Naive thymus-derived CD4-positive, alpha-beta T cell (primary cell): ENCODE data around the gene PNN. TPM values are rescaled to one million over a fixed set of nuclear protein-coding genes. Genes with fewer than 3 reads are reported as not detected.
"Not testable (repeated sequence)": the region's sequence is repeated elsewhere in the genome, so short reads cannot be mapped to it uniquely, and the experiment has no call there.

ENCODE experiments used
- ATAC-seq: fragments of 150-1000 bp; cut with Tn5 transposase; 2 replicates; pipeline ENCODE4 v1.10.0; 2021; ENCODE audit warnings: mild to moderate bottlenecking, moderate library complexity
- CTCF ChIA-PET: fragments of 350-600 bp; sonication (Branson Sonifier 250); formaldehyde crosslinking; loops from one replicate; lab custom pipeline; 2021; ENCODE audit warnings: antibody characterized with exemption; lab: Charles Lee
- POLR2A ChIA-PET: fragments of 350-600 bp; sonication (Branson Sonifier 250); formaldehyde crosslinking; loops from one replicate; lab custom pipeline; 2021; ENCODE audit warnings: antibody characterized with exemption, inconsistent platforms; lab: Charles Lee
- DNase-seq, 9 donors: peaks; one replicate each; pipeline versions ENCODE4 v3.0.0 to v3.0.0-alpha.2; 2020 to 2022; ENCODE audit warnings: mixed read lengths in 1 of 9
- H3K27ac ChIP-seq: one replicate; pipeline ENCODE4 v1.7.0; 2013; ENCODE audit warnings: mild to moderate bottlenecking, low read depth, low read length, moderate library complexity
- H3K27me3 ChIP-seq, 2 donors: one replicate each; pipeline ENCODE4 v1.7.0; 2013; ENCODE audit warnings: low read length in 2 of 2, mild to moderate bottlenecking in 2 of 2, moderate library complexity in 2 of 2; ENCODE audit not compliant: control insufficient read depth in 2 of 2, insufficient read depth in 2 of 2
- H3K36me3 ChIP-seq, 3 experiments: 1 replicate in 2 of 3; 2 replicates in 1 of 3; pipeline ENCODE4 v1.7.0; 2013; ENCODE audit warnings: low read length in 3 of 3, mild to moderate bottlenecking in 3 of 3, moderate library complexity in 1 of 3; ENCODE audit not compliant: insufficient read depth in 3 of 3, control insufficient read depth in 2 of 3
- H3K4me1 ChIP-seq, 2 donors: one replicate each; pipeline ENCODE4 v1.7.0; 2013; ENCODE audit warnings: low read length in 2 of 2, mild to moderate bottlenecking in 2 of 2, moderate library complexity in 1 of 2; ENCODE audit not compliant: control insufficient read depth in 2 of 2, insufficient read depth in 2 of 2
- H3K4me3 ChIP-seq: 2 replicates; pipeline ENCODE4 v1.7.0; 2013; ENCODE audit warnings: mild to moderate bottlenecking, low read length
- H3K9me3 ChIP-seq, 3 experiments: 1 replicate in 2 of 3; 2 replicates in 1 of 3; pipeline ENCODE4 v1.7.0; 2013; ENCODE audit warnings: low read length in 3 of 3; ENCODE audit not compliant: control insufficient read depth in 2 of 3
- H3K27ac Mint-ChIP-seq, 9 donors: one replicate each; pipeline ENCODE4 v1.8.0; 2020 to 2022; ENCODE audit warnings: mixed read lengths in 9 of 9, mild to moderate bottlenecking in 8 of 9, moderate library complexity in 5 of 9, inconsistent platforms in 2 of 9
- H3K27me3 Mint-ChIP-seq, 5 donors: one replicate each; pipeline ENCODE4 v1.8.0; 2021 to 2022; ENCODE audit warnings: mixed read lengths in 5 of 5, mild to moderate bottlenecking in 1 of 5
- H3K36me3 Mint-ChIP-seq, 5 donors: one replicate each; pipeline ENCODE4 v1.8.0; 2020 to 2022; ENCODE audit warnings: mixed read lengths in 5 of 5, mild to moderate bottlenecking in 3 of 5, inconsistent platforms in 1 of 5
- H3K4me1 Mint-ChIP-seq, 7 donors: one replicate each; pipeline ENCODE4 v1.8.0; 2020 to 2022; ENCODE audit warnings: mixed read lengths in 7 of 7, mild to moderate bottlenecking in 3 of 7, inconsistent platforms in 1 of 7
- H3K4me3 Mint-ChIP-seq, 10 donors: one replicate each; pipeline ENCODE4 v1.8.0; 2020 to 2022; ENCODE audit warnings: mild to moderate bottlenecking in 10 of 10, mixed read lengths in 10 of 10, moderate library complexity in 6 of 10, inconsistent platforms in 2 of 10
- H3K9me3 Mint-ChIP-seq, 11 donors: one replicate each; pipeline ENCODE4 v1.8.0; 2020 to 2022; ENCODE audit warnings: mixed read lengths in 11 of 11, mild to moderate bottlenecking in 4 of 11, inconsistent platforms in 1 of 11, moderate library complexity in 1 of 11
- intact Hi-C, 2 donors: fragments of 100-400 bp; cut with micrococcal nuclease; formaldehyde crosslinking; loops; one replicate each; pipeline ENCODE4 v1.15.1; 2023
- polyA plus RNA-seq, 2 donors: library from polyadenylated mRNA; unstranded; fragments of 300-500 nt; fragmentation: Illumina TruSeq; gene quantifications; one replicate each; pipeline ENCODE4 v1.2.3, GENCODE V29; 2021
- total RNA-seq, 6 experiments: library from RNA in 5 of 6; stranded (reverse) in 5 of 6; gene quantifications; 1 replicate in 5 of 6; 2 replicates in 1 of 6; pipeline ENCODE4 v1.2.3 and lab custom pipeline; 2021 to 2026

Gene PNN
- total and polyA plus RNA-seq, 7 experiments from 2014 or later: 25.2 to 120 (median 96.4) TPM

GRCh38 chr14:39230416-39231035 is 55.5 kb downstream of the PNN start:
- peaks cover 19 to 40% of the 10 kb centered on the region in 2 donors for H3K4me1 ChIP-seq
- H3K36me3 ChIP-seq: no peaks in the 10 kb centered on the region
- ATAC-seq (no peak), DNase-seq (no peak)
- H3K4me3 ChIP-seq: no peak overlapping the region
- no peaks in the 10 kb centered on the region for H3K9me3 ChIP-seq
- no peak overlapping the region for H3K27ac ChIP-seq
- H3K4me1 Mint-ChIP-seq: peaks cover 20 to 53% (median 36%) of the 10 kb centered on the region in 7 donors
- intact Hi-C loops: loop anchor here (1.0 kb wide), 2 partner anchors 138 to 196 kb away; no protein-coding TSS in a partner anchor
- no peaks in the 10 kb centered on the region for H3K27me3 ChIP-seq
- H3K4me3 Mint-ChIP-seq: peak overlapping the region in 1 of 10 donors; percentile 6
- H3K9me3 Mint-ChIP-seq: no peaks in the 10 kb centered on the region
- H3K36me3 Mint-ChIP-seq: peaks cover 0 to 6% (median 0%) of the 10 kb centered on the region in 5 donors
- ChIA-PET POLR2A (interaction anchor here (0.6 to 2.7 kb wide), 3 partner anchors 29 to 55 kb away, joined by 3 to 6 read pairs (median 3); partner anchors contain the start of gene PNN), CTCF (interaction anchor here (0.6 to 1.8 kb wide), 3 partner anchors 197 to 238 kb away, joined by 4 to 7 read pairs (median 6); no protein-coding TSS in a partner anchor)
- no peaks in the 10 kb centered on the region for H3K27me3 Mint-ChIP-seq
- peak overlapping the region in 6 of 9 donors; percentile 6 to 92 (median 36) for H3K27ac Mint-ChIP-seq

- H3K36me3 Mint-ChIP-seq, H3K27ac ChIP-seq, H3K27me3 ChIP-seq, H3K9me3 Mint-ChIP-seq, H3K27me3 Mint-ChIP-seq, H3K4me3 ChIP-seq, H3K36me3 ChIP-seq, H3K9me3 ChIP-seq: not testable (repeated sequence)
- peak overlapping the region in 3 of 9 donors; percentile 16 to 74 (median 48) for H3K27ac Mint-ChIP-seq
- H3K4me1 Mint-ChIP-seq: peaks cover 20 to 62% (median 37%) of the 10 kb centered on the region in 7 donors
- intact Hi-C loops: loop anchor here (1.0 kb wide), 2 partner anchors 136 to 194 kb away; no protein-coding TSS in a partner anchor
- CTCF ChIA-PET: interaction anchor here (0.7 to 1.8 kb wide), 4 partner anchors 192 to 240 kb away, joined by 3 to 7 read pairs (median 4); no protein-coding TSS in a partner anchor
- DNase-seq: peak in 3 of 9 donors; percentile 7 to 25 (median 19)
- peak overlapping the region in 1 of 10 donors; percentile 58 for H3K4me3 Mint-ChIP-seq
- POLR2A ChIA-PET: interaction anchor here (0.5 to 2.7 kb wide), 3 partner anchors 47 to 78 kb away, joined by 3 to 6 read pairs (median 3); partner anchors contain the start of gene PNN
- ATAC-seq: peak; percentile 65
- peaks cover 19 to 40% of the 10 kb centered on the region in 2 donors for H3K4me1 ChIP-seq
Measured at GRCh38 chr14:39231751-39232553, 56.9 kb downstream of the PNN start.

Other genes with a start within 250 kb of the PNN start
- gene SEC23A, start 72.0 kb upstream of the PNN start, total RNA-seq: 10 to 100 TPM; 51.3 to 75.3 (median 68.9) TPM
- 10 to 100 TPM; 31.1 to 43.9 TPM for gene SEC23A, start 72.0 kb upstream of the PNN start, polyA plus RNA-seq
- gene GEMIN2, start 60.9 kb upstream of the PNN start, total RNA-seq: 10 to 100 TPM in 4 of 5 experiments, 1 to 10 TPM in 1; 7.2 to 20.9 (median 18.6) TPM
- 10 to 100 TPM; 16.1 to 18.4 TPM for gene GEMIN2, start 60.9 kb upstream of the PNN start, polyA plus RNA-seq
- 10 to 100 TPM; 15.3 to 33.5 (median 26.4) TPM for gene TRAPPC6B, start 4.9 kb upstream of the PNN start, total RNA-seq
- gene TRAPPC6B, start 4.9 kb upstream of the PNN start, polyA plus RNA-seq: 10 to 100 TPM in 1 of 2 donors, 1 to 10 TPM in 1; 10.0 to 11.0 TPM
- 10 to 100 TPM; 18.4 to 29.1 (median 26.1) TPM for gene MIA2, start 58.7 kb downstream of the PNN start, total RNA-seq
- 10 to 100 TPM; 20.5 to 30.6 TPM for gene MIA2, start 58.7 kb downstream of the PNN start, polyA plus RNA-seq